VCaP (cell line): Measurements from ENCODE around the gene ARSI.

ENCODE experiments used
- H3K27ac ChIP-seq: fragments of 450-650 bp; 2 replicates; pipeline ENCODE4 v1.5.1; 2017
- TF ChIP-seq, protein P1 (sequence below): fragments of 450-650 bp; conservative IDR thresholded peaks from 2 replicates; pipeline ENCODE4 v1.5.1; 2017; ENCODE audit warnings: mild to moderate bottlenecking, moderate library complexity

The ARSI gene

DNA sequence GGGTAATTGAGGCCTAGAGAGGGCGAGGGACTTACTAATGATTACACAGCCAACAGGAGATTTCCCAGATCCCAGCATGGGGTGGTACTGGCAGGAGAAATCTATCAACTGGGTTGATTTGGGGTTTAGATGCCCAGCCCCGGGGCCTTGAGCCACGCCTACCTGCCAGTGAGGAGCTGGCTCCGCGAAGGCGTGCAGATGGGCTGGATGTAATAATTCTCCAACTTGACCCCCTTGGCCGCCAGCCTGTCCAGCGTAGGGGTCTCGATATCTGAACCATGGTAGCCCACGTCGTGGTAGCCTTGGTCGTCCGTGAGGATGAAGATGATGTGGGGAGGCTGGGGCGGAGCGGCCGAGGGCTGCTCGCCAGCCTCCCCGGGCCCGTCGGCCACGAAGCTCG is 804 bp downstream of the ARSI start:
- H3K27ac ChIP-seq: no peak overlapping the region; the same call in 1 of the 2 replicates
- TF ChIP-seq, protein P1, sequence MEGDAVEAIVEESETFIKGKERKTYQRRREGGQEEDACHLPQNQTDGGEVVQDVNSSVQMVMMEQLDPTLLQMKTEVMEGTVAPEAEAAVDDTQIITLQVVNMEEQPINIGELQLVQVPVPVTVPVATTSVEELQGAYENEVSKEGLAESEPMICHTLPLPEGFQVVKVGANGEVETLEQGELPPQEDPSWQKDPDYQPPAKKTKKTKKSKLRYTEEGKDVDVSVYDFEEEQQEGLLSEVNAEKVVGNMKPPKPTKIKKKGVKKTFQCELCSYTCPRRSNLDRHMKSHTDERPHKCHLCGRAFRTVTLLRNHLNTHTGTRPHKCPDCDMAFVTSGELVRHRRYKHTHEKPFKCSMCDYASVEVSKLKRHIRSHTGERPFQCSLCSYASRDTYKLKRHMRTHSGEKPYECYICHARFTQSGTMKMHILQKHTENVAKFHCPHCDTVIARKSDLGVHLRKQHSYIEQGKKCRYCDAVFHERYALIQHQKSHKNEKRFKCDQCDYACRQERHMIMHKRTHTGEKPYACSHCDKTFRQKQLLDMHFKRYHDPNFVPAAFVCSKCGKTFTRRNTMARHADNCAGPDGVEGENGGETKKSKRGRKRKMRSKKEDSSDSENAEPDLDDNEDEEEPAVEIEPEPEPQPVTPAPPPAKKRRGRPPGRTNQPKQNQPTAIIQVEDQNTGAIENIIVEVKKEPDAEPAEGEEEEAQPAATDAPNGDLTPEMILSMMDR: no peak

DNA sequence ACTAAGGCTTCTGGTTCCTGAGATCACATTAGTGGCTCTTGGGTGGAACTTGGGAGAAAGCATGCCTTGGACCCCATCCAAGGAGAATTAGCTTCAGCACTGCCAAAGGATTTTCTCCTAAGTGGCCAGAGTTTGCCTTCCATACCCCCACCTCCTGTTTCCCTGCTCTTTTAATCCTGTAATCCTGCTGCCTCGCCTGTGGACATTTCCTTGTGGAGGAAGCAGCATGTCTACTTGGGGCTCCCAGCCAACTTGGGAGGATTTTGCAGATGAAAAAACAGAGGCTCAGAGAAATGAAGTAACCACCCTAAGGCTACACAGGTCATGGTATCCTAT is 1.6 kb downstream of the ARSI start:
- no peak overlapping the region for H3K27ac ChIP-seq
- TF ChIP-seq, protein P1: no peak

DNA sequence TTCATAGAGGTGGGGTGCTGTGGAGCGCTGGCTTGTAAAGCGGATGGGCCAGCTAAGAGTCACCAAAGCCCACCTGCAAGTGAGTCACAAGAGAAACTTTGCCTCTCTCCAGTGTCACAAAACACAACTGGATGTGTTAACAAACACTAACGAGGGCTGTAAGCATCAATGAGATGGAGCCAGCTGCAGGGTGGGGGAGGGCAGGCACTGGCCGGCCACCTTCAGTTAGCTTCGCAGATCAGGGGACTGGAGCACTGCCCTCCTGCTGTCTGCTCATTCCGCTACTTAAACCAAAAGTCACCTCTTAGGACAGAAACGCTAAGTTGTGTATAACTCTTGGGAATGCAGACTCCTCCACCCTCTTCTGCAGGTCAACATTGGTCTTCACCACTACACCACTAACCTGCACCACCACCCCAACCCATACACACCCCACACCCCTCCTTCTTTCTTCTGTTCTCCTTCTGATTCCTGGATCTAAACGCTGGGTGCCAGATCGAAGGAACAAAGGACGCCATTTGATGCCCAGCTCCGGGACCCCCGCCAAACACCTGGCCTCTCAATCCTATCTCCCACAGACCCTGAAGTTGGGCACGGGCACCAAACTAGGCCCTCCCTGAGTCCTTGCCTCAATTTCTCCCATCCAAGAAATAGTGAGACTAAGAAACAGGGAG is 2.1 kb downstream of the ARSI start:
- TF ChIP-seq, protein P1: no peak
- H3K27ac ChIP-seq: no peak overlapping the region

DNA sequence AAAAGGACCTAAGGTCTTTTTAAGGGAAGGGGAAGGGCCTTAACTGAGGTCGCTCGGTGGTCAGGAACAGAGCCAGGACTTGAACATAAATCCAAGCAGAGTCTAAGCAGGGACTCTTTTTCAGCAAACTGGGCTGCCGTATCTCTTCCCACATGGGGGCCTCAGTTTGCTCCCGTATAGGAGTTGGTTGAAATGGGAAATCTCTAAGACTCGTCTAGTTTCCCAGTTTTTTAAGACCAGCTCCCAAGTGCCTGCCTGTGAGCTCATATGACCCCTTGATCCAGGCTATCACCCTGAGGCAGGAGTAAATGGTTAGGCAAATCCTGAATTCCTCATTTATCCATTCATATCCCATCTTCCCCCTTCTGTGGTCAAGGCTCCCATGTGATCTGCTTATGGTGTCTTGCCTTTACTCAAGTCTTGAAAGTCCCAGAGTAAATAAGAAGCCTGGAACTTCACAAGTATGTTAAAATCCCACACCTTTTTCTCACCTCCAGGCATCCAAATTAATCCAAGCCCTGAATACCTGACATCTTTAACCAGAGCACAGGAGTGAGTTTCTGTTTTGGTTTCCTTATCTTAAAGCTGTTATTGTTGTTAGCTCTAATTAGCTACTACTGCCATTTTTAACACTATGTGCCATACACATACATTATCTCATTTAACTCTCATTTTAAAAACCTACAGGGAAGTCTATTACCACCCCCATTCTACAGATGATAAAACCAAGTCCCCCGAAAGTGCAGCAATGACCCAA is 3.0 kb downstream of the ARSI start:
- no peak overlapping the region for H3K27ac ChIP-seq

DNA sequence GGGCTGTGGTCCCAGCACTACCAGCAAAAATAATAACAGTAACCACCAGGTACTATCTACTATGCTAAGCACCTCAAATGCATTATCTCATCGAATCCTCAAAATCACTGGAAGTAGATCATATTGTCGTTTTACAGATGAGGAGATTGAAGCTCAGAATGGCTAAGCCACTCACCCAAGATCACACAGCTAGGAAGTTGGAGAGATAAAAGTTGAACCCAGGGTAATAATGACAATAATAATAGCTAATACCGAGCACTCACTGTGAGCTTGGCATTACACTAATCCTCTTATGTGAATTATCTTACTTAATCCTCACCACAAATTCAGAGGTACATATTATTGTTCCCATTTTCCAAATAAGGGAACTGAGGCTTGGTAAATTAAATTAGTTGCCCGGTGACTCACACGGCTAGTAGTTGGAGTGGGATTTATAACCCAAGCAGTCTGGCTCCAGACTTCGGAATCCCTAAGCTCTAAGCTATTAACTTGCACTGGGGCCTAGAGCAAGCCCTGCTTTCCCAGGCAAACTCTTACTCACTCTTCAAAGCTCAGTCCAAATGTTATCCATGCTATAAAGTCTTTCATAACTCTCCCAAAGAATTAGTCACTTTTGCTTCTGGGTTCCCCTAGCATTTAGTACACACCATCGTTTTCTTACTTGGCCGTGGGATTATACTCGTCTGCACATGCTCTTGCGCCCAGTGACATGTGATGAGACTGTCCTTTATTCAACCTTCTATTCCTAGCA is 3.8 kb downstream of the ARSI start:
- no peak overlapping the region for H3K27ac ChIP-seq
- TF ChIP-seq, protein P1: no peak

More for the DNA sequence above, 3.0 kb downstream of the ARSI start:
- TF ChIP-seq, protein P1: no peak

DNA sequence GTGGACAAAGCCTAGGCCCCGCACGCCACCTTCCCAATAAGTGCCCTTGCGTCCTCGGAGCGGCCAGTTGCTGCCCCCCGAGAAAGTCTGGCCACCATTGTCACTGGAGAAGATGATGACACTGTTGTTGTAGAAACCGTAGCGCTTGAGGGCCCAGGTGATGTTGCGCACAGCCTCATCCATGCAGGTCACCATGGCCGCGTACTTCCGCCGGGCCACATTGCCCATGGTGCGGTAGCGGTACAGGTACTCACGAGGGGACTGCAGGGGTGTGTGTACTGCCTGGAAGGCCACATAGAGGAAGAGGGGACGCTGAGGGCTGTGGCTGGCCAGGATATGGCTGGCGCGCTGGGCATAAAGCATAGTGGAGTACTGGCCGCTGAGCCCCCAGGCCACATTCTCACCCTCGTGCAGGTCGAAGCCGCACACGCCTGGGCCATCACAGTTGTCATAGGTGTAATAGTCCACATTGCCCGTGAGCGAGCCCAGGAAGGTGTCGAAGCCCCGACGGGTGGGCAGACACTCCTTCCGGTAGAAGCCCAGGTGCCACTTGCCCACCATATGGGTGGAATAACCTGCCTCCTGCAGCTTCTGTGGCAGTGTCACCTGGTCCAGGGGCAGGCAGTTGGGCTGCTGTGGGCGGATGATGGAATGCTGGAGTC is 4.6 kb downstream of the ARSI start:
- H3K27ac ChIP-seq: no peak overlapping the region
- TF ChIP-seq, protein P1: no peak
